ENCODE measurements around the gene TNNT1. TPM values are rescaled to one million over a fixed set of nuclear protein-coding genes. Genes with fewer than 3 reads are reported as not detected.

TNNT1 gene
- total and polyA plus RNA-seq, 5 donors, result 8.0 to 34.8 (median 16.4) TPM

DNA sequence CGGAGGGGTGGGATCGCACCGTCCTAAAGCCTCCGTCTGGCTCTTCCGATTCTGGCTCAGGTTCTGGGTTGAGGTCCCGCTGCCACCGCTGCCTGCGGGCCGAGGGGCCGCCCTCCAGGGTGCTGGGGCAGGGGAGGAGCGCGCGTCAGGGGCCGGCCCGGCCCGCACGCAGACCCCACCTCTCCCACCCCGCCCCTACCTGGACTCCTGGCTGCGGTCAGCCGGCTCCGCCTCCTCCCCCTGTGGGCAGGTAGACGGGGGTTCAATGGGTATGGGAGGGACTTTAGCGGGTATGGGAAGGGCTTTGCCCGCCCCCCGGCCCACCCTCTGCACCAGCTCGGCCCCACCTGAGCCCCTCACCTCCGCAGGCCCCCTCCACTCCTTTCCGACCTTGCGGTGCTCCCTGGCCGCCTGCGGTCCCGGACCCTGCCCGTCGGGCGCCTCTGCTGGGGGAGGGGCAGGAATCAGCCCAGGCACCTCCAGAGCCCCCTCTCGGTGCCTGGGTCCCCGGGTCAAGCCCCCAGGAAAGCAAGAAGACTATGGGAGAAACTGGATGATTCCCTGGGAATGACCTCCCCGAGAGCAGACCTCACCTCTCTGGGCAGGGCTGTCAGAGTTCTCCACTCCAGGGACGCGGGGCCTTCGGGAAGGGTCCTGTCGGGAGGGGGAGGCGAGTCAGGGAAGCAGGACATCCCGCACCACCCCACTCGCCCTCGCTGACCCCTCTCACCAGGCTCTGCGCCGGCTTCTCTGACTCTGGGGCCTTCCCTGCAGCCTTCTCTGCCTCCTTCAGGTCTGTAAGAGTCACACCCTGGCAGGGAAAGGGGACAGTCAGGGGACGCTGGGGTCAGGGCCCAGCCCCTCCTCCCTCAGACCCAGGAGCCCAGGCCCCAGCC, 56.3 kb downstream of the TNNT1 start:
- 88% methylated on average over 49 of the region's 49 CpGs for WGBS
- Histone ChIP-seq H3K9me3 (ENCODE audit: control insufficient read depth, low read length) (no peaks in the 10 kb centered on the region), H3K27me3 (ENCODE audit: control insufficient read depth, insufficient read depth) (no peaks in the 10 kb centered on the region), H3K4me3 (ENCODE audit: low read length) (no peak overlapping the region), H3K27ac (ENCODE audit: low read length) (no peak overlapping the region), H3K4me1 (ENCODE audit: control insufficient read depth, insufficient read depth, low read length) (peaks cover 4% of the 10 kb centered on the region)
- intact Hi-C loops (cut with DNase I), result no loop called here
- DNase-seq (no peak), ATAC-seq (peak in 1 of 2 donors; percentile 3)

DNA sequence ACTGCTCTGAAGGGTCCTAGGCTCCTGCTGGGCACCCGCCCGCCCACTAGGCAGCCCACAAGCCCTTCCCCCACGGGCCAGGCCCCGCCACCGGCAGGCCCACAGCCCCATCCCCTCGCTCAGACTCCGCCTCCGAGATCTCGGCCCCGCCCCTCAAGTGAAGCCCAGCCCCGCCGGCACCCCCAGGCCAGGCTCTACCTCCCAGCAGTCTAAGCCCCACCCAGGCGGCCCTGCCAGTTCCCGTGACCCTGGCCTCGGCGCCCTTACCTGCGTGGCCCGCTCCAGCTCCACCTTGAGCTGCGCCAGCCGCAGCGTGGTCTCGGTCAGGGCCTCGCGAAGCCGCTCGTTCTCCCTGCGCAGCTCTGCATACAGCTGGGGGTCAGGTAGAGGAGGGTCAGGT, 57.1 kb downstream of the TNNT1 start:
- ATAC-seq, result no peak

DNA sequence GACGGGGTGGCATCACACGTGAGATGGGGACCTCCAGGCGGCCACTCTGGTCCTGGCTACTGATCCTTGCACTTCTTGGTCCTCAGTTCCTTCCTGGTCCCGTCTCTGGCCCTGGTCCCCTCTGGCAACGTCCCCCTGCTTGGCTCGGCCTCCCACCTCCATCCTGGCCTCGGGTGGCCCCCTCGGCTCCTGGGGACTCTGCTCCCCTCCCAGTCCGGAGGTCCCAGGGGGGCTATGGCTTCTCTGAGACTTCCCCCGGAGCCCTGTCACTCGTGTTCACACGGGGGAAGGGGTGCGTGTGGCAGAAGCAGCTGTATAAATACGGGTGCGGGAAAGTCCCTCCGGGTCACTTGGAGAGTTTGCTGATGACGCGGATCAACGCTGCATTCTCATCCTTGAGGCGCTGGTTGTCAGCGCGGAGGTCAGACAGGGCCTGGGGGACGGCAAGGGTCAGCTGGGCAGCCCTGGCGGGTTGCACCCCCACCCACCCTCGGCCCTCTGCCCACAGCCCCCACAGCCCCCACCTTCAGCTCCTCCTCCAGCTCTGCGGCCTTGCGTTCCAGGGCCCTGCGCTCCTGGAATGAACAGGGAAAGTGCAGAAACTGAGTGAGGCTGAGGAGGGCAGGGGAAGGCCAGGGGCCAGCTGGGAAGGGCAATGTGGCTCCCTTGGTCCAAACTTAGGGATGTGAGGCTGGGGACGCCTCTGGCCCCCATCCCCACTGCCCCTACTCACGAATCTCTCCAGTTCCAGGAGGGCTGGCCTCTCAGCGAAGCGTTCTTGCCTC, 57.7 kb downstream of the TNNT1 start:
- intact Hi-C loops (cut with DNase I), result no loop called here
- no peaks in the 10 kb centered on the region for H3K9me3 ChIP-seq (ENCODE audit: control insufficient read depth, low read length)
- H3K27me3 ChIP-seq (ENCODE audit: control insufficient read depth, insufficient read depth), result no peaks in the 10 kb centered on the region
- DNase-seq, result no peak
- ATAC-seq, result no peak
- no peak overlapping the region for H3K4me3 ChIP-seq (ENCODE audit: low read length)
- WGBS, result 81% methylated on average over 32 of the region's 32 CpGs
- no peak overlapping the region for H3K27ac ChIP-seq (ENCODE audit: low read length)
- H3K4me1 ChIP-seq (ENCODE audit: control insufficient read depth, insufficient read depth, low read length), result peaks cover 4% of the 10 kb centered on the region

More for the DNA sequence above, 57.1 kb downstream of the TNNT1 start:
- H3K27ac ChIP-seq (ENCODE audit: low read length), result no peak overlapping the region
- H3K9me3 ChIP-seq (ENCODE audit: control insufficient read depth, low read length), result no peaks in the 10 kb centered on the region
- intact Hi-C loops (cut with DNase I), result no loop called here
- H3K4me3 ChIP-seq (ENCODE audit: low read length), result no peak overlapping the region
- 85% methylated on average over 27 of the region's 27 CpGs for WGBS
- DNase-seq, result peak in 1 of 3 donors; percentile 58
- H3K4me1 ChIP-seq (ENCODE audit: control insufficient read depth, insufficient read depth, low read length), result peaks cover 4% of the 10 kb centered on the region
- H3K27me3 ChIP-seq (ENCODE audit: control insufficient read depth, insufficient read depth), result no peaks in the 10 kb centered on the region

DNA sequence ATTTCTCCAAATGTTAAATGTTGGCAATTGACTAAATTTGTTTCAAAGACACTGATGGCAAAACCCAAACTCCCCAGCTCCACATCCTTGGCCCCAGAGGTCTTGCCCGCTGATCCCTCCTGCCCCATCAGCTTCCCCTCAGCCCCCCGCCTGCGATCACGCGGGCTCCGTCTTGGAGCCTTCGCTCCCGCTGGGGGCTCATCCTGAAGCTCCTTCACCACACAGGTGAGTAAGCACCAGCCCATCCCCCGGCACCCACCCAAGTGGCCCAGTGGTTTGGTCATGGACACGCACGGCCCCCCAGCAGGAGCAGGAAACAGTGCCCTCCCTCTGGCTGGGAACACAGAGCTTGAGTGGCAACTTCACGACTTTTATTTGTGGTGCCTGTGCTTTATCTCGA, 58.4 kb downstream of the TNNT1 start:
- H3K27ac ChIP-seq (ENCODE audit: low read length), result no peak overlapping the region
- H3K4me1 ChIP-seq (ENCODE audit: control insufficient read depth, insufficient read depth, low read length), result peaks cover 4% of the 10 kb centered on the region
- ATAC-seq (no peak), DNase-seq (peak in 1 of 3 donors; percentile 23)
- intact Hi-C loops (cut with DNase I), result no loop called here
- 96% methylated on average over 13 of the region's 13 CpGs for WGBS
- H3K27me3 ChIP-seq (ENCODE audit: control insufficient read depth, insufficient read depth), result no peaks in the 10 kb centered on the region
- H3K9me3 ChIP-seq (ENCODE audit: control insufficient read depth, low read length), result no peaks in the 10 kb centered on the region
- no peak overlapping the region for H3K4me3 ChIP-seq (ENCODE audit: low read length)

DNA sequence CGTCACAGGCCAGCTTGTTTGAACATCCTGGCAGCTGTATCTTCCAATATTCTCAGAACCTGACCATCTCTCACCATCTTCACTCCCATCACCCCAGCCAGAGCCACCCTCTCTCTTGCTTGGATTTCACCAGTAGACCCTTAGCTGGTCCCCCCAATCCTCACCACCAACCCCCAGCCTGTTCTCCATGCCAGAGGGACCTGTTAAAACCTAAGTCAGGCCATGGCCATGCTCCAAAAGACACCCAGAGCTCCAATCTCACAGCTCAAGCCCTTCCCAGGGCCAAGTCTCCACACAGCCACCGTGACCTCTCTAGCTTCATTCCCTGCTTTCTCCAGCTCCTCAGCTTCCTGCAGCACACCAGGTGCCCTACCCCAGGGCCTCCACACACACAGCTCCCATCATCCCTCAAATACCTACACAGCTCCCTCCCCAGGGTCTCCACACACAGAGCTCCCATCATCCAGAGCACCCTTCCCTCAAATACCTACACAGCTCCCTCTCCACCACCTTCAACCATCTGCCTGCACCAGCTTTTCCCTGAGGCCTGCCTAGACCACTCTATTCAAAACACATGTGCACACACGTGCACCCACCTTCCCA, 59.6 kb downstream of the TNNT1 start:
- DNase-seq (no peak), ATAC-seq (no peak)
- H3K9me3 ChIP-seq (ENCODE audit: control insufficient read depth, low read length), result no peaks in the 10 kb centered on the region
- no peak overlapping the region for H3K27ac ChIP-seq (ENCODE audit: low read length)
- H3K4me3 ChIP-seq (ENCODE audit: low read length), result no peak overlapping the region
- H3K4me1 ChIP-seq (ENCODE audit: control insufficient read depth, insufficient read depth, low read length), result peaks cover 4% of the 10 kb centered on the region
- WGBS, result 72% methylated on average over 3 of the region's 3 CpGs
- intact Hi-C loops (cut with DNase I), result no loop called here
- H3K27me3 ChIP-seq (ENCODE audit: control insufficient read depth, insufficient read depth), result no peaks in the 10 kb centered on the region

DNA sequence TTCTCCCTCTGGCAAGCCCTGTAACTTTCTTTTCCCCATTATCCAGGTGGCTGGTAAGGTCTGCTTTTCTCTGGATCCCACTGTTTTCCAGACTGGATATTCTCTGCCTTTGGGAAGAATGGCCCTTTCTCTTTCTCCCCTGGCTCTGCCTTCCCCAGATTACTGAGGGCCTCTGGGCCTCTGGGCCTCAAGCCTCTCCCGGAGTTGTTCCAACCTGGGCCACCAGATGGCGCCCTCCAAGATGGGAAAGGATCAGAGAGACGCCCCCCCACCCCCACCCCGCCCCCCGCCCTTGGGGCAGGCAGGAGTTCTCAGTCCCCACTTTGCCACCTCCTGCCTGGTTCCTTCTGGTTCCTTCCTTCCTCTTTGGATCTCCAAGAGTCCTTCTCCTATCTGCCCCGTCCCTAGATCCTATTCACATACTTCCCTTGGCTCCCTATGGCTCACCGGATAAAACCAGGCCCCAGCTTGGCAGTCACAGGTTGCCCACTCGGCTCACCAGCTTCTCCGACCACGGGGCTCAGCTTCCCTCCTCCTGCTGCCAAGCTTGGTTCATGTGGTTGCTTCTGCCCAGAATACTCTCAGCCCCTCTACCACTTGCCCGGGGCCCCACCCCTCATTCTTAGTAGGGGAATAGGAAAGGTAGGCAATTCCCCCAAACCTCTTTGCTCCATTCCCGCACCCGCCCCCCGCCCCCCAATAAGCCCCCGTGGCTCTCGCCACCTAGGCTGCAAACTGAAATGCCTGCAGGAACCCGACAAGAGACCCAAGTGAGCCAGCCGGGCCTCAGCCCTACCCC, 60.3 kb downstream of the TNNT1 start:
- 48% methylated on average over 18 of the region's 18 CpGs for WGBS
- peaks cover 4% of the 10 kb centered on the region for H3K4me1 ChIP-seq (ENCODE audit: control insufficient read depth, insufficient read depth, low read length)
- H3K9me3 ChIP-seq (ENCODE audit: control insufficient read depth, low read length), result no peaks in the 10 kb centered on the region
- no peak overlapping the region for H3K27ac ChIP-seq (ENCODE audit: low read length)
- no peaks in the 10 kb centered on the region for H3K27me3 ChIP-seq (ENCODE audit: control insufficient read depth, insufficient read depth)
- peak; percentile 76 to 93 (median 92) for DNase-seq
- H3K4me3 ChIP-seq (ENCODE audit: low read length), result no peak overlapping the region
- intact Hi-C loops (cut with DNase I), result no loop called here
- peak in 1 of 2 donors; percentile 5 for ATAC-seq

DNA sequence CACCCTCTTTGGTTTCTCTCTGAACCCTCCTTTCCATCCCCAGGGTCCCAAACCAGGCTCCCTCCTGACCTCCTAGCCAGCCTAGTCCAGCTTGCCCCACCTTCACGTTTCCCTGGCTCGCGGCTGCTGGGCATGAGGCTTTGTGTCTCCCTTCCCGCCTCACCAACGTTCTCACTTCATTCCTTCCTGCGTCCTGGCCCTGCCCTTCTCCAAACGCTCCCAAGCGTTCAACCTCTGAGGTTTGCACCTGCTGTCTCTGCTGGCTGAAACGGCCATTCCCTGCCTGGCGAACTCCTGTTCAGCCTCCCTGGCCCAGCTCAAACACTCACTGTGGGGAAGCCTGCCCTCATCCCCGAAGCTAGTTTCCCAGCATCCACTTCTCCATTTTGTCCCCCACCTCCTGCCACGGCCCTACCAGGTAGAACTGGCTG, 61.0 kb downstream of the TNNT1 start:
- Histone ChIP-seq H3K27ac (ENCODE audit: low read length) (no peak overlapping the region), H3K4me1 (ENCODE audit: control insufficient read depth, insufficient read depth, low read length) (peaks cover 4% of the 10 kb centered on the region), H3K27me3 (ENCODE audit: control insufficient read depth, insufficient read depth) (no peaks in the 10 kb centered on the region), H3K9me3 (ENCODE audit: control insufficient read depth, low read length) (no peaks in the 10 kb centered on the region), H3K4me3 (ENCODE audit: low read length) (no peak overlapping the region)
- 62% methylated on average over 12 of the region's 12 CpGs for WGBS
- DNase-seq (no peak), ATAC-seq (no peak)
- intact Hi-C loops (cut with DNase I), result no loop called here

DNA sequence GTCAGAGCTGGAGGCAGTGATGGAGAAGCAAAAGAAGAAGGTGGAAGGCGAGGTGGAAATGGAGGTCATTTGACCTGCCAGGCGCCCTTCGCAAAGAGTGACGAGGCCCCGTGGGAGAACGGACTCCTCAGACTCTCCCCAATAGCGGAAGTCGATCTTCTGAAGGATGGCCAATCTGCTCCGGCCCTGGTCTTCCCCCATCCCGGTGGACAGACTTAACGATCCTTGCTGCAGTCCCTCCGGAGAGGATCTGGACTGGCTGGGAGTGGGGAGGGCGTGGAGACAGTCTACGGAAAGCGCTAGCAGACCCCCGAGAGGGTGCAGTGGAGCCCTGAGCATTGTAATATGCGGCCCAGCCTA, 61.5 kb downstream of the TNNT1 start:
- DNase-seq (peak in 1 of 3 donors; percentile 71), ATAC-seq (peak in 1 of 2 donors; percentile 21)
- intact Hi-C loops (cut with DNase I), result no loop called here
- Histone ChIP-seq H3K4me1 (ENCODE audit: control insufficient read depth, insufficient read depth, low read length) (peaks cover 4% of the 10 kb centered on the region), H3K4me3 (ENCODE audit: low read length) (peak overlapping the region; percentile 36), H3K27ac (ENCODE audit: low read length) (no peak overlapping the region), H3K9me3 (ENCODE audit: control insufficient read depth, low read length) (no peaks in the 10 kb centered on the region), H3K27me3 (ENCODE audit: control insufficient read depth, insufficient read depth) (no peaks in the 10 kb centered on the region)
- WGBS, result 17% methylated on average over 17 of the region's 17 CpGs

DNA sequence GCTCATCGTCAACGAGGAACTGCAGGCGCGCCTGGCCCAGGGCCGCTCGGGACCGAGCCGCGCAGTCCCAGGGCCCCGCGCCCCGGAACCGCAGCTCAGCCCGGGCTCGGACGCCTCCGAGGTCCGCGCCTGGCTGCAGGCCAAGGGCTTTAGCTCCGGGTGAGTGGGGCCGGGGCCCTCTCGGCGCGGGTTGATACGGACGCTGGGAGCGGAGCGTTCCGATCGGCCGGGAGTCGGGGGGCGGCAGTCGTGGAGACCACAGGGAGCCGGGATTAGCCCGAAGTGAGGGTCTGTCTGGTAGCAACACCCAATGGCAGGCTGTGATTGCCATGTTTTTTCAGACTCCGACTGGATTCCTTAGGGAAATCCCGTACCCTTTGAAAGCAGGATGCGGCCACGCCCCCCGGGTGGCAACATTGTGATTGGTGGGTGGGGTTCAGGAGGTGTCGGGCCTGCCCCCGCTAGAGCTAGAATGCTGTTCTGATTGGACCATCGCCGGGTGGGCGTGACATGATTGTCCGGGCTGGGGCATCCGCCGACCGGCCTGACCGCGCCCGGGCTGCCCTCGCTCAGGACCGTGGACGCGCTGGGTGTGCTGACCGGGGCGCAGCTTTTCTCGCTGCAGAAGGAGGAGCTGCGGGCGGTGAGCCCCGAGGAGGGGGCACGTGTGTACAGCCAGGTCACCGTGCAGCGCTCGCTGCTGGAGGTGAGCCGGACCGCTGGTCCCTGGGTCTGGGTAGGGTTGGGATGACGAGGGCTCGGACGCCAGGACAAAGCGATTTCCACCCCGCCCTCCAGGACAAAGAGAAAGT, 62.1 kb downstream of the TNNT1 start:
- peak; percentile 98 to 99 (median 99) for DNase-seq
- intact Hi-C loops (cut with DNase I), result no loop called here
- H3K4me1 ChIP-seq (ENCODE audit: control insufficient read depth, insufficient read depth, low read length), result peaks cover 4% of the 10 kb centered on the region
- H3K4me3 ChIP-seq (ENCODE audit: low read length), result peak overlapping the region; percentile 36
- WGBS, result under 1% methylated on average over 74 of the region's 74 CpGs
- no peaks in the 10 kb centered on the region for H3K27me3 ChIP-seq (ENCODE audit: control insufficient read depth, insufficient read depth)
- peak; percentile 91 to 92 for ATAC-seq
- no peaks in the 10 kb centered on the region for H3K9me3 ChIP-seq (ENCODE audit: control insufficient read depth, low read length)
- no peak overlapping the region for H3K27ac ChIP-seq (ENCODE audit: low read length)
